Glomerular visceral epithelial cell (primary cell): ENCODE measurements around the gene PLCG1.
A peak's percentile ranks its signal among the peaks of the same experiment; 100 is the strongest.
"Not testable (repeated sequence)": the region's sequence is repeated elsewhere in the genome, so short reads cannot be mapped to it uniquely, and the experiment has no call there.

ENCODE experiments used
- DNase-seq: peaks from one replicate; pipeline ENCODE4 v3.0.0-alpha.2; 2016; ENCODE audit errors: extremely low spot score

PLCG1 gene

GRCh38 chr20:41136680-41137613, at the start of gene PLCG1:
Gene PLCG1, plus strand, starts transcription at chr20:41137543. Its CDS starts 99 bp downstream, at chr20:41137642.
- DNase-seq: peak; percentile 88

- no peak for DNase-seq
Observed at GRCh38 chr20:41087777-41088176, 49.6 kb upstream of the PLCG1 start.

GRCh38 chr20:41089555-41089954, 47.8 kb upstream of the PLCG1 start:
- no peak for DNase-seq

- DNase-seq: no peak
Observed at GRCh38 chr20:41091927-41092326, 45.4 kb upstream of the PLCG1 start.

- DNase-seq: no peak
Observed at GRCh38 chr20:41094353-41095055, 42.8 kb upstream of the PLCG1 start.

- DNase-seq: peak; percentile 69
Observed at GRCh38 chr20:41095110-41095969, 42.0 kb upstream of the PLCG1 start.

GRCh38 chr20:41098703-41099250, 38.6 kb upstream of the PLCG1 start:
- no peak for DNase-seq

- DNase-seq: peak; percentile 27
Observed at GRCh38 chr20:41100001-41100480, 37.3 kb upstream of the PLCG1 start.

- DNase-seq: no peak
Observed at GRCh38 chr20:41101660-41102059, 35.7 kb upstream of the PLCG1 start.

- no peak for DNase-seq
Observed at GRCh38 chr20:41108531-41108930, 28.8 kb upstream of the PLCG1 start.

GRCh38 chr20:41110012-41110411, 27.3 kb upstream of the PLCG1 start:
- no peak for DNase-seq

GRCh38 chr20:41110930-41111577, 26.3 kb upstream of the PLCG1 start:
- DNase-seq: no peak

- DNase-seq: peak; percentile 41
Observed at GRCh38 chr20:41111578-41111951, 25.8 kb upstream of the PLCG1 start.

- DNase-seq: no peak
Observed at GRCh38 chr20:41116282-41116956, 20.9 kb upstream of the PLCG1 start.

GRCh38 chr20:41118159-41118558, 19.2 kb upstream of the PLCG1 start:
- not testable (repeated sequence) for DNase-seq

- no peak for DNase-seq
Observed at GRCh38 chr20:41118632-41119031, 18.7 kb upstream of the PLCG1 start.

- DNase-seq: no peak
Observed at GRCh38 chr20:41119614-41120561, 17.5 kb upstream of the PLCG1 start.

- no peak for DNase-seq
Observed at GRCh38 chr20:41121399-41121798, 15.9 kb upstream of the PLCG1 start.

- no peak for DNase-seq
Observed at GRCh38 chr20:41123631-41124030, 13.7 kb upstream of the PLCG1 start.
